Activated B cell treated with CpG ODN at 0.5 μM for 24 hours (primary cell): ENCODE measurements around the gene DNAJB2. TPM values are rescaled to one million over a fixed set of nuclear protein-coding genes. Genes with fewer than 3 reads are reported as not detected.

Experiments used
- ATAC-seq: fragments of 200-7000 bp; cut with Tn5 transposase; one replicate; pipeline ENCODE4 v1.10.0; 2021; ENCODE audit warnings: low read depth, mild to moderate bottlenecking, moderate library complexity
- CTCF ChIA-PET: fragments of 350-600 bp; sonication (Branson Sonifier 250); formaldehyde crosslinking; loops from one replicate; lab custom pipeline; 2021; ENCODE audit warnings: antibody characterized with exemption; lab: Charles Lee
- POLR2A ChIA-PET: fragments of 350-600 bp; sonication (Branson Sonifier 250); formaldehyde crosslinking; loops from one replicate; lab custom pipeline; 2021; ENCODE audit warnings: antibody characterized with exemption; lab: Charles Lee
- DNase-seq: peaks from one replicate; pipeline ENCODE4 v3.0.0; 2022
- H3K27ac Mint-ChIP-seq: one replicate; pipeline ENCODE4 v1.8.0; 2020; ENCODE audit warnings: mixed read lengths
- H3K27me3 Mint-ChIP-seq: one replicate; pipeline ENCODE4 v1.8.0; 2021; ENCODE audit warnings: mixed read lengths
- H3K36me3 Mint-ChIP-seq: one replicate; pipeline ENCODE4 v1.8.0; 2021; ENCODE audit warnings: low read depth, mixed read lengths
- H3K4me1 Mint-ChIP-seq: one replicate; pipeline ENCODE4 v1.8.0; 2021; ENCODE audit warnings: mixed read lengths
- H3K4me3 Mint-ChIP-seq: one replicate; pipeline ENCODE4 v1.8.0; 2020; ENCODE audit warnings: mild to moderate bottlenecking, mixed read lengths
- H3K9me3 Mint-ChIP-seq: one replicate; pipeline ENCODE4 v1.8.0; 2020; ENCODE audit warnings: mixed read lengths
- intact Hi-C: fragments of 100-400 bp; cut with micrococcal nuclease; formaldehyde crosslinking; loops from one replicate; pipeline ENCODE4 v1.15.1; 2024
- total RNA-seq: library from RNA; stranded (reverse); gene quantifications from 2 replicates; pipeline ENCODE4 v1.2.3, GENCODE V29; 2022
- TF ChIP-seq, protein P1 (sequence below): fragments of 200-600 bp; IDR thresholded peaks from one replicate; pipeline ENCODE4 v1.8.0; 2022; ENCODE audit warnings: antibody characterized with exemption, mild to moderate bottlenecking

The DNAJB2 gene
- total RNA-seq, 1 donor from 2014 or later: 71.1 TPM

DNA sequence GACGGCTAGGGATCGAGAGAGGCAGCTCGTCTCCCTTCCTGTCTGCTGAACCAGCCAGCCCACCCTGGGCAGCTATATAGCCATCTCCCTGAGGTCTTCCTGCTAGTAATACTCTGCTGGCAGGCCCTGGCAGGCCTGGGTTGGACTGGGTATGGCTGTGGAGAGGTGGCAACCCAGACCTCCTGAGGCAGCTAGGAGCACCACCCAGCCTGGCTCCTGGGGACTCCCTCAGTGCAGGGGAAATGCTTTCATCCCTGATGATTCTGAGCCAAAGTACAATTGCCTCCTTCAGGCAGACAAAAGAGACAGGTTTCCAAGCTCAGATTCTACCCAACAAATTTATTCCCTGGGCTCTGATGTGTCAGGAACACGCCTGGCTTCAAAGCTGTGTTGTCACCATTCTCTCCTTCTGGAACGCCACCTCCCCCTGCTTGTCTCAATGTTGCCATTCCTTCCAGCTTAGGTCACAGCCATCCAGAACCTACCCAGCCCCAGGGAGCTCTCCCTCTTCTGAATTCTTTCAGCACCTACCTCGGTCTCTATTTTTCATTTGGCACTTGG lies 4.7 kb upstream of the DNAJB2 start:
- DNase-seq: no peak
- intact Hi-C loops: no loop called here
- H3K4me1 Mint-ChIP-seq: peaks cover 29% of the 10 kb centered on the region
- H3K9me3 Mint-ChIP-seq: no peaks in the 10 kb centered on the region
- POLR2A ChIA-PET: interaction anchor here (0.6 to 7.7 kb wide), 4 partner anchors 15 to 27 kb away, joined by 5 to 182 read pairs (median 12); partner anchors contain the start of genes GLB1L, STK16, TUBA4A and TUBA4B
- no peak for ATAC-seq
- H3K27ac Mint-ChIP-seq: no peak overlapping the region
- no peaks in the 10 kb centered on the region for H3K27me3 Mint-ChIP-seq
- CTCF ChIA-PET: interaction anchor here (0.8 to 2.6 kb wide), 3 partner anchors 20 to 63 kb away, joined by 3 to 13 read pairs (median 3); no protein-coding TSS in a partner anchor
- peaks cover 2% of the 10 kb centered on the region for H3K36me3 Mint-ChIP-seq
- TF ChIP-seq, protein P1, sequence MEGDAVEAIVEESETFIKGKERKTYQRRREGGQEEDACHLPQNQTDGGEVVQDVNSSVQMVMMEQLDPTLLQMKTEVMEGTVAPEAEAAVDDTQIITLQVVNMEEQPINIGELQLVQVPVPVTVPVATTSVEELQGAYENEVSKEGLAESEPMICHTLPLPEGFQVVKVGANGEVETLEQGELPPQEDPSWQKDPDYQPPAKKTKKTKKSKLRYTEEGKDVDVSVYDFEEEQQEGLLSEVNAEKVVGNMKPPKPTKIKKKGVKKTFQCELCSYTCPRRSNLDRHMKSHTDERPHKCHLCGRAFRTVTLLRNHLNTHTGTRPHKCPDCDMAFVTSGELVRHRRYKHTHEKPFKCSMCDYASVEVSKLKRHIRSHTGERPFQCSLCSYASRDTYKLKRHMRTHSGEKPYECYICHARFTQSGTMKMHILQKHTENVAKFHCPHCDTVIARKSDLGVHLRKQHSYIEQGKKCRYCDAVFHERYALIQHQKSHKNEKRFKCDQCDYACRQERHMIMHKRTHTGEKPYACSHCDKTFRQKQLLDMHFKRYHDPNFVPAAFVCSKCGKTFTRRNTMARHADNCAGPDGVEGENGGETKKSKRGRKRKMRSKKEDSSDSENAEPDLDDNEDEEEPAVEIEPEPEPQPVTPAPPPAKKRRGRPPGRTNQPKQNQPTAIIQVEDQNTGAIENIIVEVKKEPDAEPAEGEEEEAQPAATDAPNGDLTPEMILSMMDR: no peak
- H3K4me3 Mint-ChIP-seq: no peak overlapping the region

DNA sequence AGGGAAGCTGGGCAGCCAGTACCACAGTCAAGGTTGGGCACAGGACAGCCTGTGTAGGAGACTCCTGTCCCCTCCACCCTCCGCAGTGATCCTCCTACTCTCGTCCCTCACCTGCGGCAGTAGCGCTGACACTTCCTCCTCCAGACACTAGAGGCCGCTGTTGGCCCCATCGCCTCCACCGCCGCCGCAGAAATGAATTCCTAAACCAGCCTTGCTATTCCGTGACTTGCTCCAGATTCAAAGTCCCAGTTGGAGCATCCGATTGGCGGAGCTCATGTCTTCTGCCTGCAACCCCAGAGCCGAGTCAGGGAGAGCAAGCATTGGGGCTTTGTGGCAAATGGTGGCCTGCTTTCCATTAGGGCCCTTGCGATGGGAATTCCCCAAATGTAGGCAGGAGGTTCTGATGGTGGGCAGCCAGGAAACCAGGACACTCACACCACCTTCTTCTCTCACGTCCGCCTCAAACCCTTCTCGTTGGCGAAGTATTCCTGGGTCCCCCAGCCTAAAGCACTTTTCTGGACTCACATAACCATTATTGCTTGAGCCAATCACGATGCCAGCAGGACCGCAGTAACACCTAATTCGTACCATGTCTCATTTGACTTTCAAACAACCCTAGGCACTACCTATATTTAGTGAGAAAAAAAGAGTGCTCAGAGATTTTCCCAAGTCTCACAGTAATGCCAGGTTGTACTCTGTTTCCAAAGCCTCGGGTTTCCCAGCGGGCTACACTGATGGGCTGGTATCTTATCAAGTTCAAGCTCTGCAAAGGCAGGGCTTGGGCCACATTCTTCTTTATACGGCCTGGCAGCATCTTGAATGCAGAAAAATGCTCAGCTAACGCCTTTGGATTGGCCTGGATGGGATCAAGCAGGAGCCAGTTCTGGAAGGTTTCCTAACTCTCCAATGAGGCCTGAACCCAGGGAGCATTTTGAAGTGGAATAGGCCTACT lies 1.2 kb upstream of the DNAJB2 start:
- POLR2A ChIA-PET: interaction anchor here (0.6 to 8.0 kb wide), 18 partner anchors 9 to 620 kb away, joined by 3 to 260 read pairs (median 10); partner anchors contain the start of genes ABCB6, ANKZF1, ATG9A and CNPPD1
- Mint-ChIP-seq H3K4me1 (peaks cover 51% of the 10 kb centered on the region), H3K36me3 (peaks cover 31% of the 10 kb centered on the region), H3K27ac (peak overlapping the region; percentile 97), H3K4me3 (peak overlapping the region; percentile 89), H3K9me3 (no peaks in the 10 kb centered on the region), H3K27me3 (no peaks in the 10 kb centered on the region)
- DNase-seq (peak; percentile 79), ATAC-seq (peak; percentile 15)
- intact Hi-C loops: loop anchor here (2.0 to 5.0 kb wide), 2 partner anchors 264 to 567 kb away; partner anchors contain the start of genes CHPF, TMEM198 and TTLL4
- TF ChIP-seq, protein P1: peak; percentile 62
- CTCF ChIA-PET: interaction anchor here (0.6 to 11.9 kb wide), 18 partner anchors 16 to 248 kb away, joined by 3 to 155 read pairs (median 6); partner anchors contain the start of genes ABCB6, ANKZF1, ATG9A and CNPPD1

DNA sequence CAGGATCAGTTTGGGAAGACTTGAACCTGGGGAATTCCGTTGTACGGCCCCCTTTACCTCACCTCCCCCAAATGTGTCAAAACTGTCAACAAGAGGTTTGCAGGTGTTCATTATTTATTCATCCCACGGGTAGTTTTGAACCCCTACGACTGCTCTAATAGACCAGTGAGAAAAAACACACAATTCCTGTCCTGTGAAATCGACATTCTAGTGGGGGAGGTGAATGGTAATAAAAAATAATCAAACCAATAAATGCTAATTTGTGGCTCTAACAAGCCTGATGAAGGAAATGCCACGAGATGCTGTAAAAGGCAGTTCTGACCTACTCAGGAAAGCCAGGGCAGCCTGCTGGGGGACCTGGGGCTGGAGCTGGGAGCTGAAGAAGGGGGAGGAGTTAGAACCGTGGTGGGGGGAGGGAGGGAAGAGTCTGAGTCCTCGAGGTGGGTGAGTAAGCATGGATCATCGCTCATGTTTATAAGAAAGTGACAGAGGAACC lies 463 bp upstream of the DNAJB2 start:
- peak overlapping the region; percentile 89 for H3K4me3 Mint-ChIP-seq

DNA sequence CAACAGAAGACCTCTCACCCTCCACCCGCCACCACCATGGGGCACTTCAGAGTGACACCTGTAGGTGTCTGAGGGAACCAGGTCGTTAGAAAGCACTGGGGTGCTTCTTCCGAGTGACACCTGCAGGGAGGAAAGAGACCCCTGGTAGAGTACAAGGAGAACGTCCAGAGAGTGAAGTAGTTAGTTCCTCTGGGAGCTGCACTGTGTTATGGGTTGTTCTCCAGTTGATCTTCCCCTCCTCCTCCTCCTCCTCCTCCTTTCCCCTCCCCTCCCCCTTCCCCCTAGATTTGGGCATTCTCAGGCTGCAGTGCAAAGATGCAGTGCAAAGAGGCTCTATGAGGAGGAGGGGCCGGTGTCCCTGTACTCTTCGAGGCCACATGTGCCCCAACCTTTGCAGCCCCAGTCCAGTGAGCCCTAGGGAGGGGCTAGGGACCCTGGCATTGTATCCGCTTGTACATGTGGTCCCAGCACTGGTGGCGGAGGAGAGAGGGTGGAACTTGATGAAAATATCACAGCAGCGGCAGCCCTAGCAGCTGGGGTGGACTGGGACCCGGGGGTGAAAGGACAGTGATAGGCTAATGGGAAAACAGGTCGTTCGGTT lies 850 bp downstream of the DNAJB2 start:
- Mint-ChIP-seq H3K27ac (peak overlapping the region; percentile 95), H3K36me3 (peaks cover 46% of the 10 kb centered on the region), H3K27me3 (no peaks in the 10 kb centered on the region), H3K4me1 (peaks cover 48% of the 10 kb centered on the region), H3K4me3 (peak overlapping the region; percentile 89), H3K9me3 (no peaks in the 10 kb centered on the region)
- POLR2A ChIA-PET: interaction anchor here (0.9 to 8.0 kb wide), 11 partner anchors 16 to 108 kb away, joined by 3 to 260 read pairs (median 30); partner anchors contain the start of genes ABCB6, ANKZF1, ATG9A and CNPPD1
- CTCF ChIA-PET: interaction anchor here (0.6 to 11.9 kb wide), 6 partner anchors 14 to 108 kb away, joined by 3 to 155 read pairs (median 21); partner anchors contain the start of genes ANKZF1, ATG9A, DNPEP and TUBA4A
- ATAC-seq (peak; percentile 29), DNase-seq (no peak)
- intact Hi-C loops: loop anchor here (1.0 to 5.0 kb wide), 16 partner anchors 14 to 884 kb away; partner anchors contain the start of genes ANKZF1, ATG9A, CHPF and GLB1L
- TF ChIP-seq, protein P1: no peak

More for the DNA sequence above, 463 bp upstream of the DNAJB2 start:
- intact Hi-C loops: loop anchor here (1.0 to 5.0 kb wide), 16 partner anchors 16 to 882 kb away; partner anchors contain the start of genes ANKZF1, ATG9A, CHPF and GLB1L
- H3K36me3 Mint-ChIP-seq: peaks cover 38% of the 10 kb centered on the region
- ATAC-seq: no peak
- no peaks in the 10 kb centered on the region for H3K9me3 Mint-ChIP-seq
- ChIA-PET CTCF (interaction anchor here (0.6 to 11.9 kb wide), 14 partner anchors 15 to 249 kb away, joined by 3 to 155 read pairs (median 5); partner anchors contain the start of genes ANKZF1, ATG9A, CNPPD1 and DNPEP), POLR2A (interaction anchor here (0.6 to 8.0 kb wide), 22 partner anchors 17 to 1921 kb away, joined by 3 to 260 read pairs (median 8); partner anchors contain the start of genes ABCB6, ANKZF1, ATG9A and CNPPD1)
- DNase-seq: no peak
- peaks cover 51% of the 10 kb centered on the region for H3K4me1 Mint-ChIP-seq
- peak overlapping the region; percentile 97 for H3K27ac Mint-ChIP-seq
- no peaks in the 10 kb centered on the region for H3K27me3 Mint-ChIP-seq
- TF ChIP-seq, protein P1: no peak
